SJSA1 (cell line): ENCODE results near the gene GIGYF1. TPM values are rescaled to one million over a fixed set of nuclear protein-coding genes. Genes with fewer than 3 reads are reported as not detected.

Experiments
- DNase-seq, 2 experiments: peaks; one replicate each; pipeline ENCODE4 v3.0.0-alpha.2; 2015 to 2020; ENCODE audit warnings: low spot score in 2 of 2, low read depth in 1 of 2
- H3K27ac ChIP-seq: fragments of 250-450 bp; sonication (Bioruptor Pico); 2 replicates; pipeline ENCODE4 v1.5.1; 2020; ENCODE audit warnings: mild to moderate bottlenecking, moderate library complexity
- H3K27me3 ChIP-seq: fragments of 250-450 bp; sonication (Bioruptor Pico); replicated peaks from 2 replicates; pipeline ENCODE4 v1.5.1; 2020; ENCODE audit warnings: mild to moderate bottlenecking, moderate library complexity
- H3K36me3 ChIP-seq: fragments of 250-450 bp; sonication (Bioruptor Pico); 2 replicates; pipeline ENCODE4 v1.5.1; 2020; ENCODE audit warnings: mild to moderate bottlenecking
- H3K4me1 ChIP-seq: fragments of 250-450 bp; sonication (Bioruptor Pico); replicated peaks from 2 replicates; pipeline ENCODE4 v1.6.1; 2021; ENCODE audit warnings: mild to moderate bottlenecking
- H3K4me3 ChIP-seq: fragments of 250-450 bp; sonication (Bioruptor Pico); 2 replicates; pipeline ENCODE4 v1.5.1; 2020; ENCODE audit warnings: mild to moderate bottlenecking
- H3K9me3 ChIP-seq: fragments of 250-450 bp; sonication (Bioruptor Pico); replicated peaks from 2 replicates; pipeline ENCODE4 v1.5.1; 2020; ENCODE audit warnings: mild to moderate bottlenecking
- total RNA-seq: library from RNA; depleted of rRNA; stranded (reverse); fragments of >200 nt; shearing (Covaris generic); gene quantifications from 2 replicates; pipeline ENCODE4 v1.2.3, GENCODE V29; 2014

Gene GIGYF1
- total RNA-seq, 1 experiment from 2014 or later = 9.9 TPM

- peaks cover 26% of the 10 kb centered on the region for H3K27me3 ChIP-seq
- DNase-seq = no peak
- no peaks in the 10 kb centered on the region for H3K36me3 ChIP-seq
- H3K27ac ChIP-seq = no peak overlapping the region
- peaks cover 2% of the 10 kb centered on the region; the same call in 1 of the 2 replicates for H3K9me3 ChIP-seq
- no peak overlapping the region for H3K4me3 ChIP-seq
- no peaks in the 10 kb centered on the region for H3K4me1 ChIP-seq
Measured at GRCh38 chr7:100699018-100699417, 5.0 kb upstream of the GIGYF1 start.

GRCh38 chr7:100696123-100696521, 2.1 kb upstream of the GIGYF1 start:
- DNase-seq = no peak

GRCh38 chr7:100693312-100694097, 545 bp downstream of the GIGYF1 start:
- peaks cover 7% of the 10 kb centered on the region for H3K27me3 ChIP-seq
- H3K27ac ChIP-seq = no peak overlapping the region
- H3K9me3 ChIP-seq = 0 out of 2 replicates have a peak, but pooled peaks cover 2% of the 10 kb centered on the region
- peak; percentile 25 to 43 for DNase-seq
- peaks cover 15% of the 10 kb centered on the region for H3K36me3 ChIP-seq
- H3K4me1 ChIP-seq = peaks cover 12% of the 10 kb centered on the region
- H3K4me3 ChIP-seq = peak overlapping the region; percentile 89

More at GRCh38 chr7:100696123-100696521, 2.1 kb upstream of the GIGYF1 start:
- Histone ChIP-seq H3K27ac (no peak overlapping the region), H3K27me3 (peaks cover 20% of the 10 kb centered on the region), H3K4me3 (no peak overlapping the region), H3K9me3 (peaks cover 2% of the 10 kb centered on the region; the same call in 1 of the 2 replicates), H3K4me1 (peaks cover 12% of the 10 kb centered on the region), H3K36me3 (peaks cover 12% of the 10 kb centered on the region)

GRCh38 chr7:100692578-100692961, 1.5 kb downstream of the GIGYF1 start:
- DNase-seq = no peak
- Histone ChIP-seq H3K4me1 (peaks cover 12% of the 10 kb centered on the region), H3K27ac (no peak overlapping the region), H3K9me3 (0 out of 2 replicates have a peak, but pooled peaks cover 2% of the 10 kb centered on the region), H3K4me3 (peak overlapping the region; percentile 89), H3K36me3 (peaks cover 21% of the 10 kb centered on the region), H3K27me3 (peaks cover 7% of the 10 kb centered on the region)

- no peak overlapping the region for H3K27ac ChIP-seq
- H3K4me3 ChIP-seq = peak overlapping the region; percentile 89; the same call in 1 of the 2 replicates
- 0 out of 2 replicates have a peak, but pooled peaks cover 2% of the 10 kb centered on the region for H3K9me3 ChIP-seq
- H3K4me1 ChIP-seq = peaks cover 12% of the 10 kb centered on the region
- H3K27me3 ChIP-seq = peaks cover 7% of the 10 kb centered on the region
- DNase-seq = peak; percentile 56 to 67
- peaks cover 26% of the 10 kb centered on the region for H3K36me3 ChIP-seq
Measured at GRCh38 chr7:100691676-100692577, 2.1 kb downstream of the GIGYF1 start.

- Histone ChIP-seq H3K27me3 (no peaks in the 10 kb centered on the region), H3K9me3 (no peaks in the 10 kb centered on the region), H3K27ac (no peak overlapping the region), H3K4me3 (no peak overlapping the region), H3K4me1 (peaks cover 12% of the 10 kb centered on the region), H3K36me3 (peaks cover 45% of the 10 kb centered on the region)
- peak in 1 of 2 experiments; percentile 39 for DNase-seq
Measured at GRCh38 chr7:100689230-100690135, 4.6 kb downstream of the GIGYF1 start.

GRCh38 chr7:100688326-100688860, 5.7 kb downstream of the GIGYF1 start:
- Histone ChIP-seq H3K27me3 (no peaks in the 10 kb centered on the region), H3K27ac (no peak overlapping the region), H3K36me3 (peaks cover 53% of the 10 kb centered on the region), H3K9me3 (no peaks in the 10 kb centered on the region), H3K4me3 (no peak overlapping the region), H3K4me1 (peaks cover 12% of the 10 kb centered on the region)
- no peak for DNase-seq

- Histone ChIP-seq H3K9me3 (no peaks in the 10 kb centered on the region), H3K4me3 (no peak overlapping the region), H3K27me3 (no peaks in the 10 kb centered on the region), H3K36me3 (peaks cover 56% of the 10 kb centered on the region), H3K27ac (no peak overlapping the region), H3K4me1 (peaks cover 11% of the 10 kb centered on the region)
- no peak for DNase-seq
Measured at GRCh38 chr7:100687751-100688300, 6.2 kb downstream of the GIGYF1 start.

GRCh38 chr7:100687261-100687660, 6.8 kb downstream of the GIGYF1 start:
- peaks cover 61% of the 10 kb centered on the region for H3K36me3 ChIP-seq
- no peak overlapping the region for H3K4me3 ChIP-seq
- no peaks in the 10 kb centered on the region for H3K27me3 ChIP-seq
- DNase-seq = peak in 1 of 2 experiments; percentile 42
- no peaks in the 10 kb centered on the region for H3K9me3 ChIP-seq
- H3K4me1 ChIP-seq = peaks cover 10% of the 10 kb centered on the region
- H3K27ac ChIP-seq = no peak overlapping the region

- H3K27ac ChIP-seq = no peak overlapping the region
- peak in 1 of 2 experiments; percentile 43 for DNase-seq
- no peak overlapping the region for H3K4me3 ChIP-seq
- peaks cover 61% of the 10 kb centered on the region for H3K36me3 ChIP-seq
- H3K4me1 ChIP-seq = peaks cover 9% of the 10 kb centered on the region
- no peaks in the 10 kb centered on the region for H3K27me3 ChIP-seq
- H3K9me3 ChIP-seq = no peaks in the 10 kb centered on the region
Measured at GRCh38 chr7:100686822-100687211, 7.2 kb downstream of the GIGYF1 start.

- Histone ChIP-seq H3K27me3 (no peaks in the 10 kb centered on the region), H3K4me1 (0 out of 2 replicates have a peak, but pooled peaks cover 5% of the 10 kb centered on the region), H3K27ac (no peak overlapping the region), H3K4me3 (no peak overlapping the region), H3K9me3 (no peaks in the 10 kb centered on the region), H3K36me3 (peaks cover 65% of the 10 kb centered on the region)
- DNase-seq = peak in 1 of 2 experiments; percentile 40
Measured at GRCh38 chr7:100686201-100686821, 7.7 kb downstream of the GIGYF1 start.

GRCh38 chr7:100685631-100686145, 8.4 kb downstream of the GIGYF1 start:
- no peak overlapping the region for H3K4me3 ChIP-seq
- no peaks in the 10 kb centered on the region for H3K27me3 ChIP-seq
- no peak overlapping the region for H3K27ac ChIP-seq
- H3K4me1 ChIP-seq = 0 out of 2 replicates have a peak, but pooled peaks cover 5% of the 10 kb centered on the region
- peaks cover 69% of the 10 kb centered on the region for H3K36me3 ChIP-seq
- H3K9me3 ChIP-seq = no peaks in the 10 kb centered on the region
- DNase-seq = no peak
